Measurements from ENCODE around the gene ZNF511. TPM values are rescaled to one million over a fixed set of nuclear protein-coding genes. Genes with fewer than 3 reads are reported as not detected.

Gene ZNF511
- polyA plus RNA-seq, 1 experiment = 21.6 TPM

DNA sequence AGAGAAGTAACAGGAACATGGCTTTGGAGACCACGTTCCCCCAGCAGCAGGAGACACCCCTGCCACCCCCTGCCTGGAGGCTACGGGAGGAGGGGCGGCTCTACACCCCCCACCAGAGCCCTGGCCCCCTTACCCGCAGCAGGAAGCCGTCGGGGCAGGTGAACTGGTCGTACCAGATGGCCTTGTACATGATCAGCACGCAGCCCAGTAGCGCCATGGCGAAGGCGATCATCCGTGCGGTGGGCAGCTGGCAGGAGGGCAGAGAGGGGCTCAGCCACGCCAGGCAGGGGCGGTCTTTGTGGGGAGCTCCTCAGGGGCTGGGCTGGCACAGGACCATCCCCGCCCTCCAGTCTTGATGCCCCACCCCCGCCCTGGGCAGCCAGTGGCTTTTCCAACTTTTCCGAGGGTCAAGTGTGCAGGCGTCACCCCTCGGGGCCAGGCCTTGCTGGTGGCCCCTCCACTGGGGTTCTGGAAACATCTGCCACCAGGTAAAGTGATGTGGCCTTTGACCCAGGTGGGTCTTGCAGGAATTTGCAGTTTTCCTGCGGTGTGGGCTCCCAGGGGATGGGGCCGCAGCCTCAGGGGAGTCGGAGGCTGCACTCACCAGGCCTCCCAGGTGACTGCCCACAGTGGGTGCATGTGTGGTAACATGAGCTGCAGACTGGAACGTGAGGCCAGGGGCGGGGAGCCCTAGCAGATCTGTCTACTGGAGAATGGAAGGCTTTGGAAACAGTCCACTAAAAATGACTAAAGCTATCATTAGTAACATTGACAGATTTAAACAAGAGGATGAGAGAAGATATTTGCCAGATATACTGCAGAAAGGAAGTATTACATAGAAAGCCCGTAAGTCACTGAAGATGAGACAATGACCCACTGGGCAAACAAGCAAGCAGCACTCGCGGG is 18.3 kb downstream of the ZNF511 start:
- TF ChIP-seq, protein P1, sequence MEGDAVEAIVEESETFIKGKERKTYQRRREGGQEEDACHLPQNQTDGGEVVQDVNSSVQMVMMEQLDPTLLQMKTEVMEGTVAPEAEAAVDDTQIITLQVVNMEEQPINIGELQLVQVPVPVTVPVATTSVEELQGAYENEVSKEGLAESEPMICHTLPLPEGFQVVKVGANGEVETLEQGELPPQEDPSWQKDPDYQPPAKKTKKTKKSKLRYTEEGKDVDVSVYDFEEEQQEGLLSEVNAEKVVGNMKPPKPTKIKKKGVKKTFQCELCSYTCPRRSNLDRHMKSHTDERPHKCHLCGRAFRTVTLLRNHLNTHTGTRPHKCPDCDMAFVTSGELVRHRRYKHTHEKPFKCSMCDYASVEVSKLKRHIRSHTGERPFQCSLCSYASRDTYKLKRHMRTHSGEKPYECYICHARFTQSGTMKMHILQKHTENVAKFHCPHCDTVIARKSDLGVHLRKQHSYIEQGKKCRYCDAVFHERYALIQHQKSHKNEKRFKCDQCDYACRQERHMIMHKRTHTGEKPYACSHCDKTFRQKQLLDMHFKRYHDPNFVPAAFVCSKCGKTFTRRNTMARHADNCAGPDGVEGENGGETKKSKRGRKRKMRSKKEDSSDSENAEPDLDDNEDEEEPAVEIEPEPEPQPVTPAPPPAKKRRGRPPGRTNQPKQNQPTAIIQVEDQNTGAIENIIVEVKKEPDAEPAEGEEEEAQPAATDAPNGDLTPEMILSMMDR (IDR thresholded peaks at IDR 0.05; ENCODE audit: low read depth, low read length) = no peak
- Histone ChIP-seq H3K9me3 (ENCODE audit: control insufficient read depth, insufficient read depth, low read length) (no peaks in the 10 kb centered on the region; the same call in 1 of the 2 replicates), H3K4me3 (ENCODE audit: low read depth, low read length) (no peak overlapping the region), H3K27me3 (ENCODE audit: control insufficient read depth, insufficient read depth, low read length) (peaks cover 23% of the 10 kb centered on the region), H3K27ac (ENCODE audit: low read depth, low read length) (no peak overlapping the region)
- ChIA-PET POLR2A (no interaction called here), CTCF (interaction anchor here (1.1 kb wide), 1 partner anchor 423 kb away, joined by 3 read pairs; no protein-coding TSS in a partner anchor)
- DNase-seq (ENCODE audit: low read depth, low spot score) = no peak

DNA sequence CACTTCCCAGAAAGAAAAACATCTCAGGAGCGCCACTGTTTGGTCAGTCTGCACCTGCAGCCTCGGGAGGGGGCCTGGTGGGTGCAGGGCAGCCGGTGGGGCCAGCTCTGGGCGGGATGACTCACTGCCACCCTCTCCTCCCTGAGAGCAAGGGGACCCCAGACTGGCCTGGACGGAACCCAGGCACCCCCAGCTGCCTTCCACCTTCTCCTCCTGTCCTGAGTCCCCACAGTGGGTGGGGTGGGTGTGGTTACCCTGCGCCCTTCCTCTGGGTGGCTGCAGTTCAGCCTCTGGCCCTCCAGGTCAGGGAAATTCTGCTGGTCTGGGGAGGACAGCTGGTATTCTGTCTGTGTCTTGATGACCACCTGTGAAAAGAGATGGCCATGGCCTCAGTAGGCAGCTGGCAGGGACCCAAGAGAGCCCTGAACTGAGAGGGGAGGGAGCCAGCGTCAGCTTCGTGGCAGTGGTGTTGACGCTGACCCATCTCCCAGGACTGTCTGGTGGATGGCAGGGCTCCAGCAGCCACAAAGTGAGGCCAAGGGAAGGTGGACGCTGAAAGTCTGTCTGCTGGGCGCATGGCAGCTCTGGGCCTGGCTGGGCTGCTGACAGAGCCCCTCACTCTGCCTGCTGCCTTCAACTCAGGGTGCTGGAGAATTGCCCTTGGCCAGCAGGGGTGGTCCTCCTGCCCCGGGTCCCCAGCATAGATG is 19.1 kb downstream of the ZNF511 start:
- H3K9me3 ChIP-seq (ENCODE audit: control insufficient read depth, insufficient read depth, low read length) = no peaks in the 10 kb centered on the region; the same call in 1 of the 2 replicates
- TF ChIP-seq, protein P1 (IDR thresholded peaks at IDR 0.05; ENCODE audit: low read depth, low read length) = no peak
- H3K27me3 ChIP-seq (ENCODE audit: control insufficient read depth, insufficient read depth, low read length) = peaks cover 30% of the 10 kb centered on the region
- H3K4me3 ChIP-seq (ENCODE audit: low read depth, low read length) = no peak overlapping the region
- DNase-seq (ENCODE audit: low read depth, low spot score) = no peak
- no peak overlapping the region for H3K27ac ChIP-seq (ENCODE audit: low read depth, low read length)
- POLR2A ChIA-PET = no interaction called here
- CTCF ChIA-PET = interaction anchor here (1.1 kb wide), 1 partner anchor 423 kb away, joined by 3 read pairs; no protein-coding TSS in a partner anchor

DNA sequence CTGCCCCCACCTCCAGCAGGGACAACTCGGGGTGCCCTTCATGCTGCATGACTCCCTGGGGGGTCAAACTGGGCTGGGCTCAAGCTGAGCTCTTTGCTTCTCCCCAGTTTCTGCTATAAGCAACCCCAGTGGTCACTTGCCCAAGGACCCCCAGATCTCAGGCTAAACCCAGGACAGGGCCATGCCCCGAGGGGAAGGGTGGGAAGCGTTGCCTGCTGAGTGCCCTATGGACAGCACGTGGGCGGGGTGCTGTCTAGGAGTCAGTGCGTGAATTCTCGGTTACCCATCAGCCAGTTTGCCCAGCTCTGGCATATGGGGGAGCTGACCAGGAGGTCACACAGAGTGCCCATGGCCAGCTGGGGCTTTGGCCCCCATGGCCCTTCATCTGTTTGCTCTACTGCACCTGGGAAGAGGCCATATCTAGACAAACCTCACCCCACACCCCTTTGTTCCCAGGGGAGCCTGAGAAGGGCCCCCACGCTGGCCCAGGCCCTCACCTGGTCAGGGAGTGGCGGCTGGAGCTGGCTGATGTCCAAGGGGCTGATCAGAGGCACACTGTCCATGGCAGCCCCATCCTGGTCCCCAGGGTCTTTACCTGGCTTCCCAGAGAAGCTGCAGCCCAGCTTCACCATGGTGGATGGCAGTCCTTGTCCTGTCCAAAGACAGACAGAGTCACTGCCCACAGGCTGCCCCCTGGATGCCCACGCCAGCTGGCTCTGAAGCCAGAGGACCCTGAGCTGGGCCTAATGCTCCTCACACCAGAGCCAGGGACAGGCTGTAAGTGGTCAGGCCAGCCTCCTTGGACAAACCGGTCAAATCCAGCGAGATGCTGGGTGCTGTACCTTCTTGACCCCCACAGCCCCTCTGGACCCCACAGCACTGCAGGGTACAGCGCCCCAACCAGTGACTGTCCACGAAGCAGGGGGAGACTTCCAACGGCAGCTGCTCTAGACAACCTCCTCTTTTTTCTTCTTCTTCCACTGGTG is 19.9 kb downstream of the ZNF511 start:
- no peak overlapping the region for H3K4me3 ChIP-seq (ENCODE audit: low read depth, low read length)
- CTCF ChIA-PET = interaction anchor here (0.5 to 2.1 kb wide), 76 partner anchors 8 to 1263 kb away, joined by 3 to 26 read pairs (median 5); partner anchors contain the start of genes FUOM, MTG1, PAOX and PRAP1
- DNase-seq (ENCODE audit: low read depth, low spot score) = no peak
- TF ChIP-seq, protein P1 (IDR thresholded peaks at IDR 0.05; ENCODE audit: low read depth, low read length) = no peak
- POLR2A ChIA-PET = interaction anchor here (1.5 kb wide), 1 partner anchor 50 kb away, joined by 4 read pairs; the partner anchor contains the start of gene PAOX
- H3K9me3 ChIP-seq (ENCODE audit: control insufficient read depth, insufficient read depth, low read length) = no peaks in the 10 kb centered on the region; the same call in 1 of the 2 replicates
- H3K27ac ChIP-seq (ENCODE audit: low read depth, low read length) = no peak overlapping the region
- H3K27me3 ChIP-seq (ENCODE audit: control insufficient read depth, insufficient read depth, low read length) = peaks cover 35% of the 10 kb centered on the region

DNA sequence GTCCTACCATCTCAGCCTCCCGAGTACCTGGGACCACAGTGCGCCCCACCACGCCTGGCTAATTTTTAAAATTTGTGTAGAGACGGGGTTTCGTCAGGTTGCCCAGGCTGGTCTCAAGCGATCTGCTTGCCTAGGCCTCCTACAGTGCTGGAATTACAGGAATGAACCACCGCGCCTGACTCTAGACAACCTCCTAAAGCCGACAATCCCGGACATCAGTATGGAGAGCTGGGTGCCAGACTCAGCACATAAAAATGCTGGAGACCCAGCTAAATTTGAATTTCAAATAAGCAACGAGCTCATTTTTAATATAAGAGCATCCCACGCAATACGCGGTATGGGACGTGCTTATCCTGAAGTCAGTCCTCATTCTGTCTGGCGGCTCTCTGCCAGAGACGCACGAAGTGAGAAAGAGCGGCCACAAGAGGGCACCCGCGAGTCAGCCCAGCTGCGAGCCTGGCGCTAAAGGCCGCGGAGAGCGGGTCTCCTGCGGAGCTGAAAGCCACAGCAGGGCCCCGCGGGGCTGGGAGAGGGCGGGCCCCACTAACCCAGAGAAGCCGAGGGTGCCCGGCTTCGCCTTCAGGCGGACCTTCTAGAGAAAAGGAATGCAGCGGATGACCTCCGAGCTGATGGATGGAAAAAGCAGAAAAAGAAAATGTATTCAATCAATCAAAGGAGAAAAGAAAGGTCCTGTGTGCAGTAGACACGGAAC is 20.9 kb downstream of the ZNF511 start:
- TF ChIP-seq, protein P1 (IDR thresholded peaks at IDR 0.05; ENCODE audit: low read depth, low read length) = peak; percentile 95
- ChIA-PET POLR2A (interaction anchor here (1.5 kb wide), 1 partner anchor 49 kb away, joined by 4 read pairs; the partner anchor contains the start of gene PAOX), CTCF (interaction anchor here (0.5 to 2.1 kb wide), 77 partner anchors 9 to 1264 kb away, joined by 3 to 26 read pairs (median 5); partner anchors contain the start of genes FUOM, MTG1, PAOX and PRAP1)
- H3K4me3 ChIP-seq (ENCODE audit: low read depth, low read length) = peak overlapping the region; percentile 35
- H3K27me3 ChIP-seq (ENCODE audit: control insufficient read depth, insufficient read depth, low read length) = peaks cover 42% of the 10 kb centered on the region
- peaks cover 3% of the 10 kb centered on the region; the same call in 1 of the 2 replicates for H3K9me3 ChIP-seq (ENCODE audit: control insufficient read depth, insufficient read depth, low read length)
- peak; percentile 74 for DNase-seq (ENCODE audit: low read depth, low spot score)
- H3K27ac ChIP-seq (ENCODE audit: low read depth, low read length) = no peak overlapping the region
